K562 (cell line): ENCODE measurements around the gene ATP6V1A. TPM values are rescaled to one million over a fixed set of nuclear protein-coding genes. Genes with fewer than 3 reads are reported as not detected.

ENCODE experiments used
- polyA plus RNA-seq, 8 experiments: library from polyadenylated mRNA; depleted of rRNA in 4 of 8; stranded (reverse) in 5 of 8; unstranded in 3 of 8; fragments of >200 nt; fragmentation: Nextera tagmentation in 2 of 8; fragmentation: Illumina TruSeq in 1 of 8; extraction: Ambion mirVana in 2 of 8; extraction: Trizol in 1 of 8; gene quantifications; 2 replicates each; pipeline versions ENCODE4 v1.2.1 to v1.2.3, GENCODE V29; 2011 to 2014; ENCODE audit warnings: inconsistent platforms in 1 of 8, missing spikeins in 1 of 8
- total RNA-seq, 7 experiments: library from RNA; depleted of rRNA in 6 of 7; stranded (reverse); fragments of >200 nt in 6 of 7; fragmentation: Illumina TruSeq in 2 of 7; extraction: Trizol in 2 of 7; gene quantifications; 2 replicates each; pipeline versions ENCODE4 v1.2.1 to v1.2.3, GENCODE V29; 2011 to 2021; ENCODE audit warnings: low replicate concordance in 1 of 7

The ATP6V1A gene
- total and polyA plus RNA-seq, 9 of the 15 experiments (the other 6 are each of a cell fraction or from before 2014, with no cell fraction given), result 23.6 to 57.1 (median 39.9) TPM

Other genes with a start within 250 kb of the ATP6V1A start
- 3.3 and 5.0 TPM in 2 replicates for gene SPICE1, start 231.9 kb upstream of the ATP6V1A start, total RNA-seq (2014; rRNA removed)
- gene SPICE1, start 231.9 kb upstream of the ATP6V1A start, total RNA-seq (2014; rRNA removed; fragmentation: Illumina TruSeq; extraction: Trizol), result 11.4 and 13.3 TPM in 2 replicates
- 7.5 and 8.1 TPM in 2 replicates for gene SPICE1, start 231.9 kb upstream of the ATP6V1A start, total RNA-seq (2015; rRNA removed; fragmentation: Illumina TruSeq; extraction: Trizol)
- gene SPICE1, start 231.9 kb upstream of the ATP6V1A start, total RNA-seq (2021), result 8.0 and 10.6 TPM in 2 replicates
- 6.0 and 6.4 TPM in 2 replicates for gene SPICE1, start 231.9 kb upstream of the ATP6V1A start, polyA plus RNA-seq (2011; rRNA removed)
- 4.9 and 5.7 TPM in 2 replicates for gene SPICE1, start 231.9 kb upstream of the ATP6V1A start, polyA plus RNA-seq (2014; fragmentation: Illumina TruSeq; extraction: Trizol)
- 1 to 10 TPM; 2.4 to 3.5 TPM for gene SPICE1, start 231.9 kb upstream of the ATP6V1A start, polyA plus RNA-seq (2014; fragmentation: Nextera tagmentation; extraction: Ambion mirVana)
- 4.3 and 5.8 TPM in 2 replicates for gene SPICE1, start 231.9 kb upstream of the ATP6V1A start, polyA plus RNA-seq (2014; rRNA removed)
- gene SIDT1, start 214.5 kb upstream of the ATP6V1A start, total RNA-seq (2014; rRNA removed), result not detected in 2 replicates
- not detected in 2 replicates for gene SIDT1, start 214.5 kb upstream of the ATP6V1A start, total RNA-seq (2014; rRNA removed; fragmentation: Illumina TruSeq; extraction: Trizol)
- not detected in 2 replicates for gene SIDT1, start 214.5 kb upstream of the ATP6V1A start, total RNA-seq (2015; rRNA removed; fragmentation: Illumina TruSeq; extraction: Trizol)
- gene SIDT1, start 214.5 kb upstream of the ATP6V1A start, total RNA-seq (2021), result 0.18 TPM in 1 of 2 replicates, not detected in the other
- not detected in 2 replicates for gene SIDT1, start 214.5 kb upstream of the ATP6V1A start, polyA plus RNA-seq (2011; rRNA removed)
- not detected in 2 replicates for gene SIDT1, start 214.5 kb upstream of the ATP6V1A start, polyA plus RNA-seq (2014; fragmentation: Illumina TruSeq; extraction: Trizol)
- gene SIDT1, start 214.5 kb upstream of the ATP6V1A start, polyA plus RNA-seq (2014; fragmentation: Nextera tagmentation; extraction: Ambion mirVana), result not detected
- not detected in 2 replicates for gene SIDT1, start 214.5 kb upstream of the ATP6V1A start, polyA plus RNA-seq (2014; rRNA removed)
- gene USF3, start 50.4 kb upstream of the ATP6V1A start, total RNA-seq (2014; rRNA removed), result 2.3 and 2.4 TPM in 2 replicates
- 3.1 and 3.7 TPM in 2 replicates for gene USF3, start 50.4 kb upstream of the ATP6V1A start, total RNA-seq (2014; rRNA removed; fragmentation: Illumina TruSeq; extraction: Trizol)
- gene USF3, start 50.4 kb upstream of the ATP6V1A start, total RNA-seq (2015; rRNA removed; fragmentation: Illumina TruSeq; extraction: Trizol), result 4.4 and 4.7 TPM in 2 replicates
- 3.9 and 4.4 TPM in 2 replicates for gene USF3, start 50.4 kb upstream of the ATP6V1A start, total RNA-seq (2021)
- gene USF3, start 50.4 kb upstream of the ATP6V1A start, polyA plus RNA-seq (2011; rRNA removed), result 4.9 and 6.9 TPM in 2 replicates
- 2.9 and 3.1 TPM in 2 replicates for gene USF3, start 50.4 kb upstream of the ATP6V1A start, polyA plus RNA-seq (2014; fragmentation: Illumina TruSeq; extraction: Trizol)
- 1 to 10 TPM; 1.4 to 1.7 TPM for gene USF3, start 50.4 kb upstream of the ATP6V1A start, polyA plus RNA-seq (2014; fragmentation: Nextera tagmentation; extraction: Ambion mirVana)
- gene USF3, start 50.4 kb upstream of the ATP6V1A start, polyA plus RNA-seq (2014; rRNA removed), result 2.1 and 3.1 TPM in 2 replicates
- gene NAA50, start 786 bp upstream of the ATP6V1A start, total RNA-seq (2014; rRNA removed), result 301 and 342 TPM in 2 replicates
- 112 and 137 TPM in 2 replicates for gene NAA50, start 786 bp upstream of the ATP6V1A start, total RNA-seq (2014; rRNA removed; fragmentation: Illumina TruSeq; extraction: Trizol)
- gene NAA50, start 786 bp upstream of the ATP6V1A start, total RNA-seq (2015; rRNA removed; fragmentation: Illumina TruSeq; extraction: Trizol), result 97.2 and 99.8 TPM in 2 replicates
- gene NAA50, start 786 bp upstream of the ATP6V1A start, total RNA-seq (2021), result 144 and 147 TPM in 2 replicates
- gene NAA50, start 786 bp upstream of the ATP6V1A start, polyA plus RNA-seq (2011; rRNA removed), result 60.4 and 81.8 TPM in 2 replicates
- gene NAA50, start 786 bp upstream of the ATP6V1A start, polyA plus RNA-seq (2014; fragmentation: Illumina TruSeq; extraction: Trizol), result 142 and 144 TPM in 2 replicates
- 10 to 100 TPM; 40.0 to 58.6 TPM for gene NAA50, start 786 bp upstream of the ATP6V1A start, polyA plus RNA-seq (2014; fragmentation: Nextera tagmentation; extraction: Ambion mirVana)
- 112 and 120 TPM in 2 replicates for gene NAA50, start 786 bp upstream of the ATP6V1A start, polyA plus RNA-seq (2014; rRNA removed)
- gene GRAMD1C, start 91.8 kb downstream of the ATP6V1A start, total RNA-seq (2014; rRNA removed), result not detected in 2 replicates
- gene GRAMD1C, start 91.8 kb downstream of the ATP6V1A start, total RNA-seq (2014; rRNA removed; fragmentation: Illumina TruSeq; extraction: Trizol), result not detected in 2 replicates
- gene GRAMD1C, start 91.8 kb downstream of the ATP6V1A start, total RNA-seq (2015; rRNA removed; fragmentation: Illumina TruSeq; extraction: Trizol), result not detected in 2 replicates
- not detected in 2 replicates for gene GRAMD1C, start 91.8 kb downstream of the ATP6V1A start, total RNA-seq (2021)
- gene GRAMD1C, start 91.8 kb downstream of the ATP6V1A start, polyA plus RNA-seq (2011; rRNA removed), result not detected in 2 replicates
- gene GRAMD1C, start 91.8 kb downstream of the ATP6V1A start, polyA plus RNA-seq (2014; fragmentation: Illumina TruSeq; extraction: Trizol), result not detected in 2 replicates
- gene GRAMD1C, start 91.8 kb downstream of the ATP6V1A start, polyA plus RNA-seq (2014; fragmentation: Nextera tagmentation; extraction: Ambion mirVana), result not detected
- 0.07 TPM in 1 of 2 replicates, not detected in the other for gene GRAMD1C, start 91.8 kb downstream of the ATP6V1A start, polyA plus RNA-seq (2014; rRNA removed)
- gene ZDHHC23, start 201.0 kb downstream of the ATP6V1A start, total RNA-seq (2014; rRNA removed), result 0.27 and 1.0 TPM in 2 replicates
- 0.55 and 1.5 TPM in 2 replicates for gene ZDHHC23, start 201.0 kb downstream of the ATP6V1A start, total RNA-seq (2014; rRNA removed; fragmentation: Illumina TruSeq; extraction: Trizol)
- gene ZDHHC23, start 201.0 kb downstream of the ATP6V1A start, total RNA-seq (2015; rRNA removed; fragmentation: Illumina TruSeq; extraction: Trizol), result 0.40 and 0.41 TPM in 2 replicates
- 1.1 and 1.6 TPM in 2 replicates for gene ZDHHC23, start 201.0 kb downstream of the ATP6V1A start, total RNA-seq (2021)
- gene ZDHHC23, start 201.0 kb downstream of the ATP6V1A start, polyA plus RNA-seq (2011; rRNA removed), result 0.60 and 2.7 TPM in 2 replicates
- 0.82 and 0.97 TPM in 2 replicates for gene ZDHHC23, start 201.0 kb downstream of the ATP6V1A start, polyA plus RNA-seq (2014; fragmentation: Illumina TruSeq; extraction: Trizol)
- gene ZDHHC23, start 201.0 kb downstream of the ATP6V1A start, polyA plus RNA-seq (2014; fragmentation: Nextera tagmentation; extraction: Ambion mirVana), result under 1 TPM; 0.22 to 0.25 TPM
- gene ZDHHC23, start 201.0 kb downstream of the ATP6V1A start, polyA plus RNA-seq (2014; rRNA removed), result 1.0 TPM in 2 replicates